Dendritic cell treated with granulocyte-macrophage colony-stimulating factor and Interleukin-4, amounts not matched to agents 40 ng/mL and 50 ng/mL, for 4 days (primary cell): ENCODE data around the gene ENDOD1.

Source experiments
- H3K27ac Mint-ChIP-seq: one replicate; pipeline ENCODE4 v1.8.0; 2022; ENCODE audit warnings: mild to moderate bottlenecking, mixed read lengths
- H3K27me3 Mint-ChIP-seq: one replicate; pipeline ENCODE4 v1.8.0; 2022; ENCODE audit warnings: mild to moderate bottlenecking, mixed read lengths
- H3K36me3 Mint-ChIP-seq: one replicate; pipeline ENCODE4 v1.8.0; 2022; ENCODE audit warnings: low read depth, mixed read lengths
- H3K4me1 Mint-ChIP-seq: one replicate; pipeline ENCODE4 v1.8.0; 2022; ENCODE audit warnings: low read depth, mixed read lengths
- H3K4me3 Mint-ChIP-seq: one replicate; pipeline ENCODE4 v1.8.0; 2022; ENCODE audit warnings: mild to moderate bottlenecking, moderate library complexity, mixed read lengths
- H3K9me3 Mint-ChIP-seq: one replicate; pipeline ENCODE4 v1.8.0; 2022; ENCODE audit warnings: mixed read lengths
- intact Hi-C: fragments of 100-400 bp; cut with micrococcal nuclease; formaldehyde crosslinking; loops from one replicate; pipeline ENCODE4 v1.15.0; 2022

ENDOD1 gene

DNA sequence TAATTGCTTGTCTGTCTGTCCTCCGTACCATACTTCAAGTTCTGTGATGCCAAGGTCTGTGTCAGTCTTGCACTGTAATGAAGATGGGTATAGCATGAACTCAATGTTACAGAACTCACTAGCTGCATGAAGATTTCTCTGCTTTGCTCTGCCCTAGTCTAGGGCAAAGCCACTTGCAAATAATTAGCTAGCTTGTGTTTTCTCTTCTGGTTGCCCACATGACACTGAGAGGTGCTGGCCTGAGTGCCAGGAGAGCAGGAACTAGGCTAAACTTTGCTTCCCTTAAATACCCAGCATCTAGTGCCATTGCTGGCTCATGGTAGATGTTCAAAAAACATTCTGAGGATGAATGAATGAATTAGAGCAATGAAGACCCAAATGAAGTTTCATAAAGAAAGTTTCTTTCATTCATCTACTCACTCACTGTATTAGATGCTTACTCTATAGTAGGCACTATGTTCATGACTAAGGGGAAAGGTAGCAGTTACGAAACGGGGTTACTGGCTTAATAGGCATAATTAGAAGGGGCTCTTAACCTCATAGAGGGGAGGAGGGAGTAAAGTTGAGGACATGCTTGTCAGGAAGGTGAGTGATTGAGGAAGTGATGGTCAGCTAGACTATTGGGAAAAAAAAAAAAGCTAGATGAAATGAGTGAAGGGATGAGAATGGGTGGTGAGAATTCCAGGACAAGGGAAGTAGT lies 4.4 kb upstream of the ENDOD1 start:
- Mint-ChIP-seq H3K4me1 (peaks cover 13% of the 10 kb centered on the region), H3K9me3 (no peaks in the 10 kb centered on the region), H3K27me3 (peaks cover 6% of the 10 kb centered on the region), H3K4me3 (no peak overlapping the region), H3K36me3 (no peaks in the 10 kb centered on the region), H3K27ac (no peak overlapping the region)
- intact Hi-C loops: loop anchor here (5.0 kb wide), 1 partner anchor 617 kb away; no protein-coding TSS in a partner anchor

DNA sequence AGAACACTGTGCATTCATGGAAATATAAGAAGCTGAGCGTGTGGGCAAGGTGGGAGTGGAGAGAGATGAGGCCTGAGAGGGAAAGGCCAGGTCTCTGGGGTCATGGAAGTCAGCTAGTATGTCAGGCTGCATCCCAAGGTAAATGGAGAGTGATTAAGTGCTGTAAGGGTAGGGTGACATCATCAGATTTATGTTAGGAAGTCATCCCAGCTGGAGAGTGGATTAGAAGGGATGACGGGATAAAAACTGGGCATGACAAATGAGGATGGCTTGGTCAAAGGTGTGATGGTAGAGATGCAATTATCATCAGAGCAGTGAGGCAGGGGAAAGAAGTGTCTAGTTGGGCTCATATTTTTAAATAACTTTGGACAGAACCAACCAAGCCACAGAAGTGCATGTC lies 3.5 kb upstream of the ENDOD1 start:
- H3K4me3 Mint-ChIP-seq: no peak overlapping the region
- peaks cover 19% of the 10 kb centered on the region for H3K4me1 Mint-ChIP-seq
- intact Hi-C loops: loop anchor here (5.0 kb wide), 1 partner anchor 616 kb away; no protein-coding TSS in a partner anchor
- no peak overlapping the region for H3K27ac Mint-ChIP-seq
- H3K27me3 Mint-ChIP-seq: peaks cover 13% of the 10 kb centered on the region
- H3K36me3 Mint-ChIP-seq: no peaks in the 10 kb centered on the region
- H3K9me3 Mint-ChIP-seq: no peaks in the 10 kb centered on the region

DNA sequence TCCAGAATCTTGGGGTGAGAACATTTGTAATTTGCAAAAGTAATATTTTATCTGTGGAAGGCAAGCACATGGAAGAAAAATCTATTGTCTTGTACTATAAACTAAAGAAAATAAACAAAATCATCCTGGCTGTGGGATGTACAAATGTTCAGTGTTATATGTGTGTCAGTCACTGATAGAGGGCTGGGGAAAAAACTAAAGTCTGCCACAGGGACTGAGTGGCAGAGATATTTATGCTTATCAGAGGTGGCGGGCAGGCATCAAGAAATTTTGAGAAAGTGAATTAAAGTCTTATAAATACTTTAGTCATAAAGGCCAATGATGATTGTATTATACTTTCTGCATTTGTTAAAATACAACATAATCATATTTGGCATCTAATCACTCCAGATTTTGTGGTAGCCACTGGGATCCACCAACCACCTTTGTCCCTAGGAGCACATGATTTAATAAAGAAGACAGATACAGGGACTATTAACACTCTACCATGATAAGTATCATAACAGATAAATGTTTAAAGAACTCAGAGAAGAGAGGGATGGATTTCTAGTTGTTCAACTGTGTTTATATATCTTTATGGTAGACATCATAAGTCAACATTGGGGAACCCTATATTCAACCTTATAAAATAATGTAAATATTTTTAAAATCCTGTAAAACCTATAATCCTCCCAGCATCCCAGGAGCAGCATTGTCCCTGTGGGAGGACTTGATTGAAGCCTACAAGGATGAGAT lies 2.6 kb upstream of the ENDOD1 start:
- Mint-ChIP-seq H3K4me3 (no peak overlapping the region), H3K27ac (no peak overlapping the region), H3K9me3 (no peaks in the 10 kb centered on the region), H3K27me3 (peaks cover 20% of the 10 kb centered on the region), H3K36me3 (no peaks in the 10 kb centered on the region), H3K4me1 (peaks cover 19% of the 10 kb centered on the region)
- intact Hi-C loops: loop anchor here (5.0 kb wide), 1 partner anchor 615 kb away; no protein-coding TSS in a partner anchor

DNA sequence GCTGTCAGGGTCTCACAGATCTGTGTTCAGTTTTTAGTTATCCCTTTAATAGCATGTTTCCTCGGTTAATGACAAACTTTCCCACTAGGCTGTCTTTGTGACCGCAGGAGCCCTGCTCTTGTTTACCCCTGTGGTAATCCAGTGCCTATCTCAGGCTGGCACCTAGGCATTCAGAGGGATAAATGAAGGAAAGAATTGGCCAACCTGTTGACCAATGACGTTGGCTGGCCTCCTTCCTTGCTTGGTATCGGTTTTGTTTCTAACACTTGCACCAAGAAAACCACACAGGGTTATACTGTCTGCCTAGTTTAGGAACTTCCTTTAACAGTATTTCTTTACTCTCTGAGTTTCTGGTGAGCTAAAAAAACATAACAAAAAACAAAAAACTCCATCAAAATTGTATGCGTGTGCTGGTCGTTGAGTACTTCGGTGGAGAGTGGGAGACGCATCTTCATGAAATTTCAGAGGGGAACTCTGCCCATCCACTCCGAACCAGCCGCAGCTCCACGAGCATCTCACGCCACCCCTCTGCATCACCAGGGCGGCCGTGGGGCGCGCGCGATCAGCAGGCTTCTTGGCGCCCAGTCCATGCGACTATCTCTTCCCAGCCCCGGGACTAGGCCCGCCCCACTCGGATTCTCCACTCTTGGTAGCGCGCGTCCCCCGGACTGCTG lies 563 bp upstream of the ENDOD1 start:
- H3K4me1 Mint-ChIP-seq: peaks cover 26% of the 10 kb centered on the region
- peak overlapping the region; percentile 92 for H3K4me3 Mint-ChIP-seq
- intact Hi-C loops: loop anchor here (2.0 to 5.0 kb wide), 2 partner anchors 20 to 613 kb away; no protein-coding TSS in a partner anchor
- H3K27me3 Mint-ChIP-seq: peaks cover 27% of the 10 kb centered on the region
- H3K9me3 Mint-ChIP-seq: no peaks in the 10 kb centered on the region
- H3K27ac Mint-ChIP-seq: peak overlapping the region; percentile 92
- H3K36me3 Mint-ChIP-seq: no peaks in the 10 kb centered on the region

DNA sequence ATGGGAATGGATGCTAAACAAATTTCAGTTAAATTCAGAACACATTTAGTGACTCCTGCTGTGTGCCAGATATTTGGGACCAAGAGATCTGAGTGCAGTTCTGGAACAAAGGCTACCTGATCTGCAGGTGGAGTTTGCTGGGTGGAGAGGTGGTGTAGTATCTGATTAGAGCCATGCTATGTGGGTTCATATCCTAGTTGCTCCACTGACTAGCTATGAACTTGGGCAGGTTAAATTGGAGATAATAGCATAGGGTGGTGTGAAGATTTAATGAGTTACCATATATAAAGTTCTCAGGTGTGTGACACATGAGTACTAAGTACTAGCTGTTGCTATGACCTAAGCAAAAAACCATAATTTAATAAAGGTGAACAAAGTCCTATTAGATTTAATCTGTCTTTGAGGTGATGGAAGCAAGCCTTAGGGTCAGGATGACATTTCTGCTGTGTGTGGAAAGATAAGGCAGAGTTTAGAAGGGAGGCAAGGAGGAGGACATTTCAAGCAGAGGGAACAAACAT lies 2.1 kb downstream of the ENDOD1 start:
- Mint-ChIP-seq H3K27me3 (peaks cover 27% of the 10 kb centered on the region), H3K9me3 (no peaks in the 10 kb centered on the region), H3K4me3 (no peak overlapping the region), H3K36me3 (no peaks in the 10 kb centered on the region), H3K4me1 (peaks cover 26% of the 10 kb centered on the region), H3K27ac (no peak overlapping the region)
- intact Hi-C loops: no loop called here

DNA sequence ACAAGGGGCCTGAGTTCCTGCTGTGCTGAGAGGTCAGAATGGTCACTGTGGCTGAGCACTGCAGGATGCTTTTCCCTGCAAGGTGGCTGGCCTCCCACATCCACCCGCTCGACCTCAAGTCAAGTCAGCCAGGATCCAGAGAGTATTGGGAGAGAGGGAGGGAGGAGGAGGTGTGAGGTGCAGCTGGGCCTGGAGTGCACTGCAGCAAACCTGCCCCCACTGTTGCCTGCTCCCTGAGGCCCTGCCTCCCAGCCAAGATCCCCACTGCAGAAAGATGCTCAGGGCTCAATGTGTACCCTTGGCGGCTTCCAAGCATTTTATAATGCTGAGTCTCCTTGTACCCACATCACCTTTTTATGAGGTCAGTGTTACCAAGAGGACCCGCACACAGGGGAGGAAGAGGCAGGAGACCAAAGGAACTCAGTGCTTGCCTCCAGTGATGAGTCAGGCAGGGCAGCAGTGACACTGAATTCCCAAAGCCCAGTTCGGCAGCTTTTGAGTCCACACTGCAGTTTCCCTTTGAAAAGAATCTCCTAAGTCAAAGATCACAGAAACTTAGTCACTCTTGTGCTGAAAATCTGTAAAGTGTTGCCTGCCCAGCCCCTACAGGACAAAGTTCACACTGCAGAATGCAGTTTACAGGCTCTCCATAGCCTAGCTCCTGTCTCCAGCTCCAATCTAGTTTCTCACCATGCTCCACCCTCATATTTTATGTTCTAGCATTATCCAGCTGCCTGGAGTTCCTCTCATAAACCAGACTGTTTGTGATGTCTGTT lies 3.1 kb downstream of the ENDOD1 start:
- Mint-ChIP-seq H3K36me3 (no peaks in the 10 kb centered on the region), H3K27ac (no peak overlapping the region), H3K9me3 (no peaks in the 10 kb centered on the region), H3K4me1 (peaks cover 26% of the 10 kb centered on the region), H3K27me3 (peaks cover 27% of the 10 kb centered on the region), H3K4me3 (no peak overlapping the region)
- intact Hi-C loops: no loop called here

DNA sequence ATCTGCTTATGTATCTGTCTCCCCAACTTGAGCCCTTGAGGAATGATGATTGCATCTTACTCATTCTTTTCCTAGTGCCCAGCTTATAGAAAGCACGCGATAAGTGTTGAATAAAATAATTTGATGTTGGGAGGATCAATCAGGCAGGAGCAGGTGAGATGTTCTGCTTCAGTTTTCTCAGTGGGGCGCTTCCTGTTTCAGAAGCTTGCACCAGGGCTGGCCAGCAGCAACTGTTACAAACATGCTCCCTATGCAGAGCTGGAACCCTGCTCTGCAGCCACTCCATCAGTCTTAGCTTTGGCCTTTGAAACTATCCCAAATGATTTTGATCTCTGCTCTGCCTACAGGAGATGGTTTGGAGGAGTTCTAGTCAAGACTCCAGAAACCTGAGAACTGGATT lies 3.9 kb downstream of the ENDOD1 start:
- Mint-ChIP-seq H3K4me3 (no peak overlapping the region), H3K9me3 (no peaks in the 10 kb centered on the region), H3K36me3 (no peaks in the 10 kb centered on the region), H3K4me1 (peaks cover 25% of the 10 kb centered on the region), H3K27ac (no peak overlapping the region), H3K27me3 (peaks cover 27% of the 10 kb centered on the region)
- intact Hi-C loops: no loop called here

DNA sequence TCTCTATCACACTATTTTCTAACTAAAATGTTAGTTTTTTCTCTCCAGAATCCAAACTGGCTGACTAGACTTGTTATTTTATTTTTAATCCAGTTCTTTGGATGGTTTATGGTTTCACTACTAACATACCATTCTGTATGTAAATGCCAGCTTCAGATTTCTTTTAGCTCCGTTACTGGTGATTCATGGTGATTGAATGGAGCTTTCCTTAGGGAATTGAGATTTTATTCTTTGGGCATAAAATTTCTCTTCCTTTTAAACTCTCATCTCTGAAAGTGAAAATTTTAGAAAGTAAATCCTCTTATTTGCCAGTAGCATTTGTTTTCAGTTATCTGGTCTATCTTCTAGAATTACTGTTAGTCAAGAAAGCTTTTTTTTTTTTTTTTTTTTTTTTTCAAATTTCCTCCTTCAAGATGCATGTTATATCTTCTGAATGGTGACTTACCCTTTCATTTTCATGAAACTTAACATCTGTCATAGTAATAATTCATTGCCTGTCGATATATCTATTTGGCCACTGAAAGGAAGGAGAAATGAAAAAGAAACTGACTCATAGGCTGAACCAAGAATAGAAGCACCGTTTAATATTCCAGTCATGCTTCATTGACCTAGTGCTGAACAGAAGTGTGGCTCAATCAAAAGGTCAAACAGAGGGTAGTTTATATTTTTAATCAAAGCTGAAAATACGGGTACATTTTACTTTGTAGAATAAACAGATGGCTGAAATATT lies 6.4 kb downstream of the ENDOD1 start:
- H3K4me1 Mint-ChIP-seq: peaks cover 6% of the 10 kb centered on the region
- intact Hi-C loops: no loop called here
- no peak overlapping the region for H3K27ac Mint-ChIP-seq
- no peaks in the 10 kb centered on the region for H3K9me3 Mint-ChIP-seq
- H3K27me3 Mint-ChIP-seq: peaks cover 17% of the 10 kb centered on the region
- H3K36me3 Mint-ChIP-seq: no peaks in the 10 kb centered on the region
- H3K4me3 Mint-ChIP-seq: no peak overlapping the region

DNA sequence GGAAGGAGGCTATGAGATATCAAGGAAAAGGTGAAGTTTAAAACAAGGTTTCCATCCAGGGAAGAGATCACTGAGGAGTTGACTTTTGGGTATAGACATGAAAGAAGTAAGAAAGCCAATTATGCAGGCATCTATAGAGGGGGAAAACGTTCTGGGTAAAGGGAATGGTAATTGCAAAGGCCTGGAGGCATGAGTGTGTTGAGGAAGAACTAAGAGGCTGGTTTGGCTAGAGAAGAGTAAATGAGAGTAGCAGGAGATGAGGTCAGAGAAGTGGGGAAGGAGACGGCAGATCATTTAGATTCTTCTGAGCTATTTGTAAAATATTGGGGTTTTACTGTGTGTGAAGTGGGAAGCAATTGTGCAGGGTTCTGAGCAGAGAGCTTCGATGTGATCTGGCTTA lies 7.6 kb downstream of the ENDOD1 start:
- Mint-ChIP-seq H3K36me3 (no peaks in the 10 kb centered on the region), H3K9me3 (no peaks in the 10 kb centered on the region), H3K4me1 (peaks cover 6% of the 10 kb centered on the region), H3K27me3 (peaks cover 7% of the 10 kb centered on the region), H3K4me3 (no peak overlapping the region), H3K27ac (no peak overlapping the region)
- intact Hi-C loops: no loop called here

DNA sequence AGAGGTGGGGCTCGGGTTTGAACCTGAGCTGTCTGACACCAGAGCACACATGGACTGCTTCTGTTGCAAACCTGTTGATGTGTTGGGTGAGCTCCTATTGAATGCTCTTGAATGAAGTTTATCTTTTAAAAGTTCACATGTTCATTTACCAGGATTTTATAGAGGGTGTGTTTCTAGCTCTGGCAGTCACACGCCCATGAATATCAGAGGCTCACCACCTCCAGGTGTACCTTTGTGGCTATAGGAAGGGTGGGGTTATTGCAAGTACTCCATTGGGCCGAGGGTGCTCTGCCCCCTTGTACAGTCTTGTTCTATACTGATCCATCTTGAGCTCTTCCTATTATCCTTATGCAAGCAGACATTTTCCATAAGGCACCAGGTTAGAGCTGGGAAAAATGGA lies 9.2 kb downstream of the ENDOD1 start:
- H3K36me3 Mint-ChIP-seq: no peaks in the 10 kb centered on the region
- H3K4me1 Mint-ChIP-seq: peaks cover 7% of the 10 kb centered on the region
- H3K27ac Mint-ChIP-seq: no peak overlapping the region
- no peaks in the 10 kb centered on the region for H3K27me3 Mint-ChIP-seq
- intact Hi-C loops: no loop called here
- H3K9me3 Mint-ChIP-seq: no peaks in the 10 kb centered on the region
- H3K4me3 Mint-ChIP-seq: no peak overlapping the region

DNA sequence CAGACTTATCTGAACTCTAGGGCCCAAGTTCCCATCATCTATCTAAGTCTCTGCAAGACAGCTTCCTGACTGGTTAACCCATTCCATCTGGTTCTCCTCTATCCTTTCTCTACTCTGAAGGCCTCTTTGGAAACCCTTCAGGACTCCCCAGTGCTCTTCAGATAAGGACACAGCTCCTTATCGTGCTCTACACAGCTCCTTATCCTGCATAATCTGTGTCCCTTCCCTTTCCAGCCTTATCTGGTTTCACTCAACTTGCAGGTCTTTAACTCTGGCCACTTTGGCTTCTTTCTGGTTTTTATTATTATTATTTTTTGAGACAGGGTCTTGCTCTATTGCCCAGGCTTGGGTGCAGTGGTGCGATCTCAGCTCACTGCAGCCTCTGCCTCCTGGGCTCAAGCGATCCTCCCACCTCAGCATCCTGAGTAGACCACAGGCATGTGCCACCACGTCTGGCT lies 10.6 kb downstream of the ENDOD1 start:
- Mint-ChIP-seq H3K36me3 (no peaks in the 10 kb centered on the region), H3K27ac (no peak overlapping the region), H3K4me3 (no peak overlapping the region), H3K9me3 (no peaks in the 10 kb centered on the region), H3K4me1 (peaks cover 7% of the 10 kb centered on the region), H3K27me3 (no peaks in the 10 kb centered on the region)
- intact Hi-C loops: no loop called here

DNA sequence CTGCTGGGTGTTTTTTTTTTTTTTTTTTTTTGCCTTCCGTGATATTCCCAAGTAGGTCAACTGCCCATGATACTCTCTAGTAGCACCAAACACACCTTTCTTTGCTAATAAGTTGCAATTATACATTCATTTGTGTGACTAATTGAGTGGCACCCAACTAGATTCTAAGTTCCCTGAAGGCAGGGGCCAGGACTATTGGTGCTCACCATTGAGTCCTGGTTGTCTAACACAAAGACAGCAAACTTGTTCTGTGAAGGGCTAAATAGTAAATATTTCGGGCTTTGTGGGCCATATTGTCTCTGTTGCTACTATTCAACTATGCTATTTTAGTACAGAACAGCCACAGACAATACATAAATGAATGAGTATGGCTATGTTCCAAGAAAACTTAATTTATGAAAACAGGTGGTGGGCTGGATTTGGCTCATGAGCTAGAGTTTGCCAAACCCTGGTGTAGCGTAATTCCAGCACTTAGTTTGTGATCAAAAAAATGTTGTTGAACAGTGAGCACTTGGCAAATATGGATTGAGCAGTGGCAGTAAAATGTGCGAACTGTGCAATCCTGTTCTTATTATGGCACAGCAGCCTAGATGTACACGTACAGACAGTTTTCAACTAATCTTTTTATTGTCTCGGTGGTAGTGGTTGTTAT lies 11.3 kb downstream of the ENDOD1 start:
- H3K27me3 Mint-ChIP-seq: no peaks in the 10 kb centered on the region
- H3K9me3 Mint-ChIP-seq: no peaks in the 10 kb centered on the region
- no peaks in the 10 kb centered on the region for H3K36me3 Mint-ChIP-seq
- no peak overlapping the region for H3K27ac Mint-ChIP-seq
- intact Hi-C loops: no loop called here
- no peak overlapping the region for H3K4me3 Mint-ChIP-seq
- peaks cover 7% of the 10 kb centered on the region for H3K4me1 Mint-ChIP-seq
